ENCODE results near the gene NFKB1.

DNA sequence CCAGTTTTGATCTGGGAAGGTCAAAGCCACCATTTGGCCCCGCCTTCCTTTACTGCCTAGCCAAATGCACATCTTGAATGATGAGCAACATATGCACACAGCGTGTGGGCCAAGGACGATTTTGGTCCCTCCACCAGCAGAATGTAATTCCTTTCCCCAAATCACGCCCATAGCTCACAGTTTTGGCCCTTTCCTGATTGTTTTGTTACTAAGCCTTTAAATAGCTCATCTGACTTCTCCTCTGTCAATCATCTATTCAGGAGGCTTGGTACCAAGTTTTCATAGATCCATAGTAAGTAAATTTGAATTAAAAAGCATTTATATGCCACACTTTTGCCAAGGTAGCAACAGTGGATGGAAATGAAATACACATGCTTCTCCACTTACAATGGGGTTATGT is 123.3 kb downstream of the NFKB1 start:
- TF ChIP-seq ELF4 (CRISPR knock-in tag; IDR thresholded peaks at IDR 0.05) (no peak), EZH2 (IDR thresholded peaks at IDR 0.05; ENCODE audit: borderline replicate concordance, low read depth, low read length) (no peak), ILF3 (IDR thresholded peaks at IDR 0.05; ENCODE audit: borderline replicate concordance) (no peak)
- TF ChIP-seq, protein P1, sequence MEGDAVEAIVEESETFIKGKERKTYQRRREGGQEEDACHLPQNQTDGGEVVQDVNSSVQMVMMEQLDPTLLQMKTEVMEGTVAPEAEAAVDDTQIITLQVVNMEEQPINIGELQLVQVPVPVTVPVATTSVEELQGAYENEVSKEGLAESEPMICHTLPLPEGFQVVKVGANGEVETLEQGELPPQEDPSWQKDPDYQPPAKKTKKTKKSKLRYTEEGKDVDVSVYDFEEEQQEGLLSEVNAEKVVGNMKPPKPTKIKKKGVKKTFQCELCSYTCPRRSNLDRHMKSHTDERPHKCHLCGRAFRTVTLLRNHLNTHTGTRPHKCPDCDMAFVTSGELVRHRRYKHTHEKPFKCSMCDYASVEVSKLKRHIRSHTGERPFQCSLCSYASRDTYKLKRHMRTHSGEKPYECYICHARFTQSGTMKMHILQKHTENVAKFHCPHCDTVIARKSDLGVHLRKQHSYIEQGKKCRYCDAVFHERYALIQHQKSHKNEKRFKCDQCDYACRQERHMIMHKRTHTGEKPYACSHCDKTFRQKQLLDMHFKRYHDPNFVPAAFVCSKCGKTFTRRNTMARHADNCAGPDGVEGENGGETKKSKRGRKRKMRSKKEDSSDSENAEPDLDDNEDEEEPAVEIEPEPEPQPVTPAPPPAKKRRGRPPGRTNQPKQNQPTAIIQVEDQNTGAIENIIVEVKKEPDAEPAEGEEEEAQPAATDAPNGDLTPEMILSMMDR (IDR thresholded peaks at IDR 0.05 in 2 of 3, conservative IDR thresholded peaks at IDR 0.05 in 1 of 3; ENCODE audit: insufficient read depth in 2 of 3, low read depth in 1 of 3, low read length in 3 of 3), result no peak

Data from K562 (cell line).